ENCODE data around the gene NBPF11. TPM values are rescaled to one million over a fixed set of nuclear protein-coding genes. Genes with fewer than 3 reads are reported as not detected.

NBPF11 gene
- total and polyA plus RNA-seq, 11 donors, result 1.9 to 5.8 (median 2.6) TPM

DNA sequence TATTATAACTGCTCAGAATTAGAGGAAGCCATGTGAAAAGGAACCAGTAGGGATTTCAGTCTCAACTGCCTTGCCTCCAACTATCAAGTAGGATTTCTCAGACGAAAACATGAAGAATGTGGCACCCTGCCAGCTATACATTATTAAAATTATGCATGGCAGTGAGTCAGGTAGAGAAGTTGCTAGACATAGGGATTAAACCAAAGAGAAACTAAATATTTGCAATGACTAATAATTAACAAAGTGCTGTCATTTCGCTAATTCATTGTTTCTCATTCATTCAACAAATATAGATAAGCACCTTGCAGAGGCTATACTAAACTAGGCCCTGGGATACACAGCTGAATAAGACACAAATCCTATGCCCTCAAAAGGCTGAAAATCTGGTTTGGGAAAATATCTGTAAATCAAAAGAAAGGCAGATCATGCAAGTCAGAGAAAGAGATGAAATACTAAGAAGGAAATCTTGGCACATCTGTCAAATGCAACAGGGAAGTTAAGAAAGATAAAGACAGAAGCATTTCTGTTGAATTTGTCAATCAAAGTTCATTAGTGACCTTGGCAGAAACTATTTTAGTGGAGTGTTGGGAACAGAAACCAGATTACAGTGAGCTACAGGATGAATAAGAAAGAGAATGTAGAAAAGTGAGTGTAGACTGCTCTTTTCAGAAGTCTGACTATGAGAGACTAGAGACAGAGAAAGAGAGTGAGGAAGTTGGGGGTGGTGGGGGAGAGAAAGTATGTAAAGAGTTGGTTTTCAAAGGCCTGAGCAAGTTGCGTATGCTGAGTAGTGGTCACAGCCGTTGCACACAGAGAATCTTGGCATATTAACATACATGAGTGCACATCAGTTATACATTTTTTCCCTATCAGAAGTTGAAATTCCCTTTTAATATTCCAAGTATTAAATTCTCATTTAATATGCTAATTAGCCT, 14.7 kb upstream of the NBPF11 start:
- no peak for ATAC-seq
- DNase-seq, result no peak
- WGBS, 4 donors, result 68 to 70% (median 69%) methylated on average over 4 of the region's 4 CpGs
- Histone ChIP-seq H3K4me1 (no peaks in the 10 kb centered on the region), H3K9me3 (no peaks in the 10 kb centered on the region), H3K4me3 (no peak overlapping the region), H3K27ac (peak overlapping the region in 1 of 12 donors; percentile 0), H3K27me3 (peaks cover 0 to 6% (median 0%) of the 10 kb centered on the region in 9 donors), H3K36me3 (no peaks in the 10 kb centered on the region)
- intact Hi-C loops (cut with DNase I), result no loop called here
- TF ChIP-seq, protein P1, sequence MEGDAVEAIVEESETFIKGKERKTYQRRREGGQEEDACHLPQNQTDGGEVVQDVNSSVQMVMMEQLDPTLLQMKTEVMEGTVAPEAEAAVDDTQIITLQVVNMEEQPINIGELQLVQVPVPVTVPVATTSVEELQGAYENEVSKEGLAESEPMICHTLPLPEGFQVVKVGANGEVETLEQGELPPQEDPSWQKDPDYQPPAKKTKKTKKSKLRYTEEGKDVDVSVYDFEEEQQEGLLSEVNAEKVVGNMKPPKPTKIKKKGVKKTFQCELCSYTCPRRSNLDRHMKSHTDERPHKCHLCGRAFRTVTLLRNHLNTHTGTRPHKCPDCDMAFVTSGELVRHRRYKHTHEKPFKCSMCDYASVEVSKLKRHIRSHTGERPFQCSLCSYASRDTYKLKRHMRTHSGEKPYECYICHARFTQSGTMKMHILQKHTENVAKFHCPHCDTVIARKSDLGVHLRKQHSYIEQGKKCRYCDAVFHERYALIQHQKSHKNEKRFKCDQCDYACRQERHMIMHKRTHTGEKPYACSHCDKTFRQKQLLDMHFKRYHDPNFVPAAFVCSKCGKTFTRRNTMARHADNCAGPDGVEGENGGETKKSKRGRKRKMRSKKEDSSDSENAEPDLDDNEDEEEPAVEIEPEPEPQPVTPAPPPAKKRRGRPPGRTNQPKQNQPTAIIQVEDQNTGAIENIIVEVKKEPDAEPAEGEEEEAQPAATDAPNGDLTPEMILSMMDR (IDR thresholded peaks at IDR 0.05), result no peak
- no peak for TF ChIP-seq POLR2A (IDR thresholded peaks at IDR 0.05)

DNA sequence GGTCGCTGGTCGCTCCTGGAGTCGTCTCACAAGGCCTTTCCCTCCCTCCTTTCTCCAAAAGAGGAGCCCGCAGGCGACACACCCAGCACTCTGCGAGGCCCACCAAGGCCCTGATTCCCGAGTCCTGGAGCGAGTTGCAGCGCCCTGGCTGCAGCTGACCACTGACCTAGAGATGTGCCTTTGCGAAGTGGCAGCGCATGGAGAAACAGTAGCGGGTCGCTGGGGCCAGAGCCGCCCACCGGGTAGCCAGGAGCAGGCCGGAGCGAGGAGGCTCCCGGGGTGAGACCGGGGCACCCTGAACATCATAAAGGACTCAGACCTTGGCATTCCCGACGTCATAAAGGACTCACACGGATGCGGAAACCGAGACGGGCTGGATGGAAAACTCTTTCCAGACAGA, 10.3 kb upstream of the NBPF11 start:
- TF ChIP-seq POLR2A (IDR thresholded peaks at IDR 0.05), result no peak
- TF ChIP-seq, protein P1 (IDR thresholded peaks at IDR 0.05), result no peak

DNA sequence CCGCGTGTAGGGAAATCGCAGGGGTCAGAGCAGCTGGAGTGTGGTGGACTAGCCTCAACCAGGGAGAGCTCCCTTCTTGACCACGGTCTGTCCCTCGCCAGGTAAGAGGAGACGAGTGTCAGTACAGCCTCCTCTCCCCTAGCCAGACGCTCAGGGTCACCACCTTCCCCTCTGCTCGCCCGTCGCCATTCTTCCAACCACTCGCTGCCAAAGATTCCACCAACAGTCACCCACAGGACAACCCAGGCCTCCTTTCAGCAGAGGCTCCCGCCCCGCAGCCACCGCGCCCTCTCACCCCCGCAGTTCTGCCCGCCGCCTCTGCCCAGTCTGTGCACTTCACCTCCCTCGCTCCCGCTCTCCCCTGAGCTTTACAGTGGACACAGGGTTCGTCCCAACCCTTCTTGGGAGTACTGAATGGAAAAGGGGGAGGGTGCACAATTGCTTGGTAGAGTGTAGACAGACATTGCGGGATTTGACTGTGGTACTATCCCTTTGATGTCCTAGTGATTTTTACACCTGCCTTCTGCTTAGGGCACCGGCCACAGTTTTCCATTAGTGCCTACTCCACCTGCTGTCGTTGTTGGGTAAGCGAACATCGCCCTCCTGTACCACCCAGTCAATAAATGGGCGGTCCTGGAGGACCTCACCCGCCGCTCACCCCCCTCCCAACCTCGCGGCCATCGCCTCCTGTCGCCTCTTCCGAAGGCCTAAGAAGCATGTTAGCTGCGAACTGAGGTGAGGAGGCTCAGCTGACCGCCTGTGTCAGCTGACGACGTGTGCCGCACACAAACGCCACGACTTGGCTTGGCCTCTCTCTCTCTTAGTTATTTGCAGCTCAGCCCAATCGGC, 9.2 kb upstream of the NBPF11 start:
- no peak for TF ChIP-seq POLR2A (IDR thresholded peaks at IDR 0.05)
- TF ChIP-seq, protein P1 (IDR thresholded peaks at IDR 0.05), result no peak
- intact Hi-C loops (cut with DNase I), result no loop called here
- H3K27me3 ChIP-seq, result peaks cover 0 to 45% (median 24%) of the 10 kb centered on the region in 9 donors
- no peak for DNase-seq
- H3K9me3 ChIP-seq, result no peaks in the 10 kb centered on the region
- WGBS, 4 donors, result 77 to 93% (median 80%) methylated on average over 41 to 42 of the region's 42 CpGs
- ATAC-seq, result peak in 1 of 4 donors; percentile 18
- H3K4me1 ChIP-seq, result peaks cover 0 to 5% (median 0%) of the 10 kb centered on the region in 12 donors
- H3K36me3 ChIP-seq, result no peaks in the 10 kb centered on the region
- H3K4me3 ChIP-seq, result no peak overlapping the region
- no peak overlapping the region for H3K27ac ChIP-seq

More for the DNA sequence above, 10.3 kb upstream of the NBPF11 start:
- Histone ChIP-seq H3K9me3 (no peaks in the 10 kb centered on the region), H3K4me1 (peaks cover 0 to 5% (median 0%) of the 10 kb centered on the region in 12 donors), H3K36me3 (no peaks in the 10 kb centered on the region), H3K27ac (no peak overlapping the region), H3K4me3 (no peak overlapping the region), H3K27me3 (peaks cover 0 to 45% (median 24%) of the 10 kb centered on the region in 9 donors)
- ATAC-seq (no peak), DNase-seq (no peak)
- intact Hi-C loops (cut with DNase I), result no loop called here
- WGBS, 4 donors, result 88 to 97% (median 90%) methylated on average over 25 of the region's 25 CpGs

Measured in heart left ventricle (tissue), 16 donors.